HG02981 (cell line): Measurements from ENCODE around the gene POU2F2.
"Not testable (repeated sequence)": the region's sequence is repeated elsewhere in the genome, so short reads cannot be mapped to it uniquely, and the experiment has no call there.

Experiments used
- ATAC-seq: cut with Tn5 transposase; IDR thresholded peaks from one replicate; pipeline ENCODE4 v1.9.1; 2021; ENCODE audit warnings: mild to moderate bottlenecking, moderate library complexity; ENCODE audit not compliant: unreplicated experiment

Gene POU2F2

GRCh38 chr19:42108527-42109389 lies 23.5 kb downstream of the POU2F2 start:
- peak; percentile 66 for ATAC-seq

- no peak for ATAC-seq
Measured at GRCh38 chr19:42105368-42105767, 26.9 kb downstream of the POU2F2 start.

- ATAC-seq: no peak
Measured at GRCh38 chr19:42102877-42103276, 29.4 kb downstream of the POU2F2 start.

GRCh38 chr19:42100241-42100640 lies 32.0 kb downstream of the POU2F2 start:
- not testable (repeated sequence) for ATAC-seq

- no peak for ATAC-seq
Measured at GRCh38 chr19:42099336-42099925, 32.8 kb downstream of the POU2F2 start.

GRCh38 chr19:42098781-42099180 lies 33.5 kb downstream of the POU2F2 start:
- ATAC-seq: no peak

GRCh38 chr19:42097461-42097860 lies 34.8 kb downstream of the POU2F2 start:
- ATAC-seq: no peak

GRCh38 chr19:42096255-42096837 lies 35.9 kb downstream of the POU2F2 start:
- ATAC-seq: no peak

- no peak for ATAC-seq
Measured at GRCh38 chr19:42095814-42096230, 36.4 kb downstream of the POU2F2 start.

GRCh38 chr19:42095142-42095813 lies 37.0 kb downstream of the POU2F2 start:
- ATAC-seq: no peak

- no peak for ATAC-seq
Measured at GRCh38 chr19:42093926-42094325, 38.3 kb downstream of the POU2F2 start.

GRCh38 chr19:42093505-42093904 lies 38.7 kb downstream of the POU2F2 start:
- ATAC-seq: no peak

- ATAC-seq: no peak
Measured at GRCh38 chr19:42092350-42092749, 39.9 kb downstream of the POU2F2 start.

- no peak for ATAC-seq
Measured at GRCh38 chr19:42091742-42092141, 40.5 kb downstream of the POU2F2 start.

- ATAC-seq: no peak
Measured at GRCh38 chr19:42091300-42091699, 40.9 kb downstream of the POU2F2 start.

- ATAC-seq: no peak
Measured at GRCh38 chr19:42090672-42091071, 41.6 kb downstream of the POU2F2 start.

GRCh38 chr19:42089772-42090171 lies 42.5 kb downstream of the POU2F2 start:
- ATAC-seq: no peak

GRCh38 chr19:42089191-42089750 lies 43.0 kb downstream of the POU2F2 start:
- ATAC-seq: no peak

GRCh38 chr19:42088471-42089190 lies 43.6 kb downstream of the POU2F2 start:
- ATAC-seq: no peak

- ATAC-seq: no peak
Measured at GRCh38 chr19:42086770-42087550, 45.3 kb downstream of the POU2F2 start.
